Upper lobe of right lung (tissue), 1 donor: ENCODE results near the gene GAS2L1. TPM values are rescaled to one million over a fixed set of nuclear protein-coding genes. Genes with fewer than 3 reads are reported as not detected.

Experiments
- ATAC-seq: fragments of 200-7000 bp; cut with Tn5 transposase; one replicate; pipeline ENCODE4 v1.9.1; 2020; ENCODE audit warnings: mild to moderate bottlenecking, moderate library complexity
- DNase-seq: peaks from one replicate; pipeline ENCODE4 v3.0.0-alpha.2; 2020
- H3K27ac ChIP-seq: fragments of 200-600 bp; one replicate; pipeline ENCODE4 v1.8.0; 2022
- H3K27me3 ChIP-seq: fragments of 200-600 bp; one replicate; pipeline ENCODE4 v1.8.0; 2022; ENCODE audit warnings: mild to moderate bottlenecking
- H3K36me3 ChIP-seq: fragments of 200-600 bp; one replicate; pipeline ENCODE4 v1.8.0; 2022
- H3K4me1 ChIP-seq: fragments of 200-600 bp; one replicate; pipeline ENCODE4 v1.8.0; 2022
- H3K4me3 ChIP-seq: fragments of 200-600 bp; one replicate; pipeline ENCODE4 v1.8.0; 2022; ENCODE audit warnings: mild to moderate bottlenecking
- H3K9me3 ChIP-seq: fragments of 200-600 bp; one replicate; pipeline ENCODE4 v1.8.0; 2022
- intact Hi-C: fragments of 100-400 bp; cut with DNase I; formaldehyde crosslinking; loops from one replicate; pipeline ENCODE4 v1.11.0; 2022
- long read RNA-seq: library from polyadenylated mRNA; unstranded; transcript quantifications from one replicate; pipeline ENCODE4 v2.0.0, GENCODE V29; 2021
- total RNA-seq: library from RNA; stranded (reverse); fragmentation: NEBNext Ultra II Directional; extraction: Animal tissue kit (Norgen Biotek cat#: 25700); gene quantifications from one replicate; pipeline ENCODE4 v1.2.1, GENCODE V29; 2021
- TF ChIP-seq, protein P1 (sequence below): fragments of 200-600 bp; IDR thresholded peaks from one replicate; pipeline ENCODE4 v1.8.0; 2022; ENCODE audit warnings: antibody characterized with exemption
- donor health status: DM: no; HTN: yes; CAD: no; lungs with severe emphysema.

Gene GAS2L1
- 27.2 TPM for total RNA-seq
- long read RNA-seq, transcript GAS2L1-209 (5 exons, 3,382 nt), result minor isoform, 10 of 136 reads
- long read RNA-seq, transcript GAS2L1-206 (5 exons, 2,238 nt), result minor isoform, 7 of 136 reads
- long read RNA-seq, transcript GAS2L1-208 (6 exons, 2,925 nt), result major isoform, 62 of 136 reads
- long read RNA-seq, partial matches to known transcripts, result 11 of 136 reads
- long read RNA-seq, other reads (novel, unspliced or antisense), result 44 of 136 reads

DNA sequence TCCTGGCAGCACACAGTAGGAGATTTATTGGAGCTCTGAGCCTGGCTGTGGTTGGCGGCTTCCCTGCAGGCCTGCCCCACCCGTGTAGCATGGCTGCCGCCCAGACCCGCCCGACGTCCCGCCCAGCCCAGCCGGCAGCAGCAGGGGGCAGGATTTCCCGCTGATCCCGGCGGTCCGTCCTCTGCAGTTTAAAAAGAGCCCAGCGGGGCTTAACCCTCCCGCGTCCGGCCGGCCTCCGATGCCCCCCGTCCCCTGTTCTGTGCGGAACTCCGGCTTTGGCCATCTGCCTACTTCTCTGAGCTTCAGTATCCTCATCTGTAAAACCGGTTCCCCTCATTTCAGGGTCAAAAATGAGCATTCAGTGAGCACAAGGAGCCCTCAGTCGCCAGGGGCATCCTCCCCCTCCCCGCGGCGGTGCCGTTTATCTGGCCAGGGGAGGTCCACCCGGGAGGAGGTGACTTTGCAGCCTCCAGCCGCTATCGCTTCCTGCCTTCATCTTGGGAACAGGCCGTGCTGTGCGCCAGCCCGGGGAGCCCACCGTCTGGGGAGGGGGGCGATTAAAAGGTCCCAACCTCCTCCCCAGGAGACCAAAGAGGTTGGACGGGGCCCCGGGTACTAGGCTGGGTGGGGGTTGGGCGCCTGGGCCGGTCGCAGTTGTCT is at the start of gene GAS2L1:
Gene GAS2L1, plus strand, starts transcription at position 476 of the 660 bp plus-strand sequence. CDS start 1,456 bp downstream, outside the sequence.
- DNase-seq (peak; percentile 91), ATAC-seq (peak; percentile 71)
- intact Hi-C loops, result no loop called here
- H3K27me3 ChIP-seq, result no peaks in the 10 kb centered on the region
- no peaks in the 10 kb centered on the region for H3K36me3 ChIP-seq
- H3K4me1 ChIP-seq, result peaks cover 48% of the 10 kb centered on the region
- TF ChIP-seq, protein P1, sequence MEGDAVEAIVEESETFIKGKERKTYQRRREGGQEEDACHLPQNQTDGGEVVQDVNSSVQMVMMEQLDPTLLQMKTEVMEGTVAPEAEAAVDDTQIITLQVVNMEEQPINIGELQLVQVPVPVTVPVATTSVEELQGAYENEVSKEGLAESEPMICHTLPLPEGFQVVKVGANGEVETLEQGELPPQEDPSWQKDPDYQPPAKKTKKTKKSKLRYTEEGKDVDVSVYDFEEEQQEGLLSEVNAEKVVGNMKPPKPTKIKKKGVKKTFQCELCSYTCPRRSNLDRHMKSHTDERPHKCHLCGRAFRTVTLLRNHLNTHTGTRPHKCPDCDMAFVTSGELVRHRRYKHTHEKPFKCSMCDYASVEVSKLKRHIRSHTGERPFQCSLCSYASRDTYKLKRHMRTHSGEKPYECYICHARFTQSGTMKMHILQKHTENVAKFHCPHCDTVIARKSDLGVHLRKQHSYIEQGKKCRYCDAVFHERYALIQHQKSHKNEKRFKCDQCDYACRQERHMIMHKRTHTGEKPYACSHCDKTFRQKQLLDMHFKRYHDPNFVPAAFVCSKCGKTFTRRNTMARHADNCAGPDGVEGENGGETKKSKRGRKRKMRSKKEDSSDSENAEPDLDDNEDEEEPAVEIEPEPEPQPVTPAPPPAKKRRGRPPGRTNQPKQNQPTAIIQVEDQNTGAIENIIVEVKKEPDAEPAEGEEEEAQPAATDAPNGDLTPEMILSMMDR, result peak; percentile 67
- peak within 1 kb of the TSS; percentile 87 for H3K27ac ChIP-seq
- no peaks in the 10 kb centered on the region for H3K9me3 ChIP-seq
- H3K4me3 ChIP-seq, result peak within 1 kb of the TSS; percentile 85

DNA sequence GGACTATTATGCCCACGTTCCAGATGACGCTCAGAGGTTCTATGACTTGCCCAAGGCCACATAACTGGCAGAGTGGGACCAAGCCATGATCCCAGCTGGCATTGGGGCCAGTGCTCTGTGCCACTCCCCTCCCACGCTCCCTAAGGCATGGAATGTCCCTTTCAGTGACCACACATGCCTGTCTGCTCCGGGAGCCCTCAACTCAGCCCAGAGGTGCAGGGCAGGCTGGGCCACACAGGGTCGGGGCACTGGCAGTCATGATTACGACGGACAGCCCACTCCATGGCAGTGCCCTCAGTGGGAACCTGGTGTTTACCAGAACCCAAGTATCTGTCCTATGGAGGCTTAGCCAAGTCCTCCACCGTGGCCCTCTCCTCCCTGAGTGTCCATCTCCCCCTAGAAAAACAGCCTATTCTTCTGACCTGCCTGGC is 48.7 kb upstream of the GAS2L1 start:
- intact Hi-C loops, result no loop called here
- Histone ChIP-seq H3K4me1 (no peaks in the 10 kb centered on the region), H3K36me3 (no peaks in the 10 kb centered on the region), H3K27ac (no peak overlapping the region), H3K27me3 (no peaks in the 10 kb centered on the region), H3K4me3 (no peak overlapping the region), H3K9me3 (no peaks in the 10 kb centered on the region)
- ATAC-seq (no peak), DNase-seq (no peak)
- TF ChIP-seq, protein P1, result no peak

DNA sequence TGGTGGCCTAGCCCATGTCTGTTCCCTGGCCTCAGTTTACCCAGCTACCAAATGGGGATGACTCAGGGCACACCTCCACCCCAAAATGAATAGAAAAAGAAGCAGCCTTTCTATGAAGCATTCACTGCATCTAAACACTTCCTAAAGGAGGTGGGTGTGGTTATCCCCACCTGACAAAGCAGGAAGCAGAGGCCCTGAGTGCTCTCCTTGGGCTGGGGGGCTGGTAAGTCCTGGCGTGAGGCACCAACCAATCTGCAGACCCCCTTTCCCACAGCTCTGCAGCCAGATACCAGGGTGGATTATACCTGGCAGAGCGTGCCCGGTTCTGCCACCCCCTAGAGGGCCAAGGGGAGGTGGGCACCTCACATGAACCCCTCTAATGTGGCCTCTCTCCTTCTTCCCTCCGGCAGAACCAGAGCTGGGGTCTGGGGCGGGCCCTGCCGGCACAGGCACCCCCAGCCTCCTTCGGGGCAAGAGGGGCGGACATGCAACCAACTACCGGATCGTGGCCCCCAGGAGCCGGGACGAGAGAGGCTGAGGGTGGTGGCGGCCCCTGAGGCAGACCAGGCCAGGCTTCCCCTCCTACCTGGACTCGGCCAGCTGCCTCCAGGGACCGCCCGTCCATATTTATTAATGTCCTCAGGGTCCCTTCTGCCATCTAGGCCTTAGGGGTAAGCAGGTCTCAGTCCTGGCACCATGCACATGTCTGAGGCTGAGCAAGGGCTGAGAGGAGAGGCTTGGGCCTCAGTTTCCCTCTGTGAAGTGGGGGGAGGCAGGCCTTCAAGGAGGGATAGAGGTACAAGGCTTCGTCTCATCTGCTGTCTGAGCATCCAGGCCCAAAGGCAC is 47.8 kb upstream of the GAS2L1 start:
- intact Hi-C loops, result no loop called here

DNA sequence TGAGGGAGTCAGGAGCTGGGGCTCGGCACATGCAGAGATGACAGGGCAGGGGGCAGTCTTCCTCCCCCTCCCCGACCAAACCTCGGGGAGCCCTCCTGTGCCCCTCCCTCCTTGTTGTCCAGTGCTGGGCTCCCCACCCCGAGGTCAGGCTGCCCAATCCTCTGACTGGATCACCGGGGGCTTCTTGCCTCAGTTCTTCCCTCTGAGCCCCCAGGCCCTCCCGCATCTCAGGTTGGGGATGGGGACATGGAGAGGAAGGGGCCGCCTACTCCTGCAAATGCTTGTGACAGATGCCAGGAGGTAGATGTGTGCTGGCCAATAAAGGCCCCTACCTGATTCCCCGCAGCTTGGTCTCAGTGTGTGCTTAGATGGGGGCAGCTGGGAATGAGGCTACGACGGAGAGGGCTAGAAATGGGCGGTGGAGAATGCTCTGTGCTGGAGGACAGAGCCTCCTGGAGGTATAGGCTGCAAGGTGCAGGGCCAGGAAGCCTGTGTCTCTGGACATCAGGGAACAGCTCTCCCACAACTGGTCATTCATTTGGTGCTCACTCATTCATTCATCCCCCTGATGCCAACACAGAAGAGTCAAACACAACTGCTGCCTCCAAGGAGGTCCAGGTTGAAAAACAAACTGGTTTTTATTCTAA is 47.1 kb upstream of the GAS2L1 start:
- intact Hi-C loops, result no loop called here
- H3K9me3 ChIP-seq, result no peaks in the 10 kb centered on the region
- TF ChIP-seq, protein P1, result no peak
- no peak overlapping the region for H3K27ac ChIP-seq
- H3K4me1 ChIP-seq, result no peaks in the 10 kb centered on the region
- no peaks in the 10 kb centered on the region for H3K36me3 ChIP-seq
- no peak for ATAC-seq
- H3K4me3 ChIP-seq, result no peak overlapping the region
- no peak for DNase-seq
- H3K27me3 ChIP-seq, result no peaks in the 10 kb centered on the region

More for the DNA sequence above, 47.8 kb upstream of the GAS2L1 start:
- TF ChIP-seq, protein P1, result no peak
- Histone ChIP-seq H3K4me3 (no peak overlapping the region), H3K9me3 (no peaks in the 10 kb centered on the region), H3K36me3 (no peaks in the 10 kb centered on the region), H3K4me1 (no peaks in the 10 kb centered on the region), H3K27ac (no peak overlapping the region), H3K27me3 (no peaks in the 10 kb centered on the region)
- ATAC-seq, result no peak
- no peak for DNase-seq

DNA sequence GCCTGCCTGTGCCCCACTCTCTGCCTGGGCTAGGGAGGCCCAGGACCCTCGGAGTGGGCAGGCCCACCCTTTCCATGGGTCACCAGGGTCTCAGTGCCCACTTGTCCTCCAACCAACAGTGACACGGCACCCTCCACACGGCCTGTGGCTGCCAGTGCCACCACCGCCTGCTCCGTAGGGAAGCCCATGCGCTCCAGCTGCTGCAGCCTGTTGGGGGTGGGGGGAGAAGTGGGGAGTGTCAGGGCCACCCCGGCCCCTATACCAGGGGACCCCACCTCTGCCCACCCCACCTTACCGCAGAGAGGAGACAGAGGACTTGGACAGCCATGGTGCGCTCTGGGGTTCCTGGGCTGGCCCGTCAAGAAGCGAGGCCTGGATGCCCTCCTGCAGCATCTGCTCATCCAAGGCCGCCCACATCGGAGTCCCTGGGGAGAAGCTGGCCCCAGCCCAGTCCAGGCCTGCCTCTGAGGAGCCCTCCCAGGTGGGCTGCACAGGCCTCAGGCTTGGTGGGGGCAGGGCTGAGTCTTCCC is 46.4 kb upstream of the GAS2L1 start:
- H3K27me3 ChIP-seq, result no peaks in the 10 kb centered on the region
- no peaks in the 10 kb centered on the region for H3K4me1 ChIP-seq
- TF ChIP-seq, protein P1, result no peak
- H3K27ac ChIP-seq, result no peak overlapping the region
- H3K9me3 ChIP-seq, result no peaks in the 10 kb centered on the region
- peaks cover 2% of the 10 kb centered on the region for H3K36me3 ChIP-seq
- H3K4me3 ChIP-seq, result no peak overlapping the region
- peak; percentile 4 for ATAC-seq
- DNase-seq, result no peak
- intact Hi-C loops, result no loop called here
